ENCODE data around the gene KIF1C. TPM values are rescaled to one million over a fixed set of nuclear protein-coding genes. Genes with fewer than 3 reads are reported as not detected.

Gene KIF1C
- total RNA-seq, 3 donors from 2014 or later (not counting 1 experiment from before 2014, with no cell fraction given): 17.1 to 28.6 (median 22.2) TPM

DNA sequence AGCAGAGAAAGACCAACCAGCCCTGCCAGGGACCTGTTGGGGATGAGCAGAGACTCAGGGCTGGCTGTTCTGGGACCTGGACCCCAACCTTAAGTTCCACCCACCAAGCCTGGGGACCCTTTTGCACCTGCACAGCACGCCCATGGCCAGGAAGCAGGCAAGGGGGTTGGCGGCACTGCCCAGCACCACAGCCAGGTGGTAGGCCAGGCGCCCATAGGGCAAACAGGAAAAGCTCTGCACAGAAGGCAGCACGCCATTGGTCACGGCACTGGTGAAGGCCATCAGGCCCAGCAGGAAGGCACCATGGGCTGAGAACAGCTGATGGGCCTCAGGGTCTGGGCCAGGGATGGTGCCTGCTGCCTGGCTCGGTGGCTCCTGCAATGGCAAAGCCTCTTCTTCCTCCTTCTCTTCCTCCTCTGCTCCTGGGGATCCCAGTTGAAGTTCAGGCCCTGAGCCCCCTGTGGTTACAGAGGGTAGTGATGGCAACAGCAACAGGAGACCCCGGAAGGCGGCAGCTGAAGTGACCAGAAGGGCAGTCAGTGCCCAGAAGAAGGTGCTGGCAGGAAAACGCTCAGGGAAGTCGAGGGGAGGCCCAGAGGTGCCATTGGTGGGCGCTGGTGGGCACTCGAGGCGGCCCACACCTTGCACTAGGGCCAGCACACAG, 35.7 kb downstream of the KIF1C start:
- intact Hi-C loops (cut with micrococcal nuclease): no loop called here
- H3K36me3 Mint-ChIP-seq: no peaks in the 10 kb centered on the region

DNA sequence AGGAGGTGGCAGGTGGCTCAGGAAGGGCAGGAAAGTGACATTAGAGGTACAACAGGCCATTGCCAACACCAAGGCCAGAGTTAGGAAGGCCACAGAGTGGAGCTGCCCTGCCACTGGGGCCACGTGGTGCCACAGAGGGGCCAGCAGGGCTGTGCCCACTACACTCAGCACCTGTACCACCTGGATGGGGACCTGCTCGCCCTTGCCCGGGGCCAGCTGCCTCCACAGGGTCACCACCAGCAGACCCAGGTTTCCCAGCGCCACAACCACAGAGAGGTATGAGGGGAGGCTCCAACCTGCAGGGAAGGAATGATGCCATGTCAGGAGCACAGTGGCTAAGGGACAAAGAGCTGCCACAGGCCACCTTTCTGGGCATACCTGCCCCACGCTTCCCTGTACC, 36.3 kb downstream of the KIF1C start:
- peaks cover 0 to 7% of the 10 kb centered on the region in 2 donors for H3K27me3 Mint-ChIP-seq (ENCODE audit: low read depth in 2 of 2)
- Histone ChIP-seq H3K4me1 (ENCODE audit: control insufficient read depth, insufficient read depth, low read length) (peaks cover 14% of the 10 kb centered on the region), H3K27me3 (ENCODE audit: control insufficient read depth, insufficient read depth, low read length) (no peaks in the 10 kb centered on the region), H3K36me3 (ENCODE audit: control insufficient read depth, insufficient read depth, low read length) (no peaks in the 10 kb centered on the region), H3K4me3 (ENCODE audit: low read length) (no peak overlapping the region), H3K9me3 (ENCODE audit: control insufficient read depth, insufficient read depth, low read length) (no peaks in the 10 kb centered on the region), H3K27ac (ENCODE audit: low read length) (no peak overlapping the region)
- no peak overlapping the region for H3K27ac Mint-ChIP-seq
- DNase-seq (no peak), ATAC-seq (no peak)
- intact Hi-C loops (cut with micrococcal nuclease): no loop called here
- H3K36me3 Mint-ChIP-seq: no peaks in the 10 kb centered on the region
- 88% methylated on average over 5 of the region's 5 CpGs for WGBS (ENCODE audit: insufficient coverage)
- no peak overlapping the region for H3K4me3 Mint-ChIP-seq
- no peaks in the 10 kb centered on the region for H3K9me3 Mint-ChIP-seq
- TF ChIP-seq, protein P1, sequence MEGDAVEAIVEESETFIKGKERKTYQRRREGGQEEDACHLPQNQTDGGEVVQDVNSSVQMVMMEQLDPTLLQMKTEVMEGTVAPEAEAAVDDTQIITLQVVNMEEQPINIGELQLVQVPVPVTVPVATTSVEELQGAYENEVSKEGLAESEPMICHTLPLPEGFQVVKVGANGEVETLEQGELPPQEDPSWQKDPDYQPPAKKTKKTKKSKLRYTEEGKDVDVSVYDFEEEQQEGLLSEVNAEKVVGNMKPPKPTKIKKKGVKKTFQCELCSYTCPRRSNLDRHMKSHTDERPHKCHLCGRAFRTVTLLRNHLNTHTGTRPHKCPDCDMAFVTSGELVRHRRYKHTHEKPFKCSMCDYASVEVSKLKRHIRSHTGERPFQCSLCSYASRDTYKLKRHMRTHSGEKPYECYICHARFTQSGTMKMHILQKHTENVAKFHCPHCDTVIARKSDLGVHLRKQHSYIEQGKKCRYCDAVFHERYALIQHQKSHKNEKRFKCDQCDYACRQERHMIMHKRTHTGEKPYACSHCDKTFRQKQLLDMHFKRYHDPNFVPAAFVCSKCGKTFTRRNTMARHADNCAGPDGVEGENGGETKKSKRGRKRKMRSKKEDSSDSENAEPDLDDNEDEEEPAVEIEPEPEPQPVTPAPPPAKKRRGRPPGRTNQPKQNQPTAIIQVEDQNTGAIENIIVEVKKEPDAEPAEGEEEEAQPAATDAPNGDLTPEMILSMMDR (IDR thresholded peaks at IDR 0.05): no peak
- peaks cover 6 to 13% of the 10 kb centered on the region in 2 donors for H3K4me1 Mint-ChIP-seq

More for the DNA sequence above, 35.7 kb downstream of the KIF1C start:
- Histone ChIP-seq H3K36me3 (ENCODE audit: control insufficient read depth, insufficient read depth, low read length) (no peaks in the 10 kb centered on the region), H3K4me1 (ENCODE audit: control insufficient read depth, insufficient read depth, low read length) (peaks cover 14% of the 10 kb centered on the region), H3K9me3 (ENCODE audit: control insufficient read depth, insufficient read depth, low read length) (no peaks in the 10 kb centered on the region), H3K4me3 (ENCODE audit: low read length) (no peak overlapping the region), H3K27me3 (ENCODE audit: control insufficient read depth, insufficient read depth, low read length) (no peaks in the 10 kb centered on the region), H3K27ac (ENCODE audit: low read length) (no peak overlapping the region)
- H3K27me3 Mint-ChIP-seq (ENCODE audit: low read depth in 2 of 2): peaks cover 0 to 7% of the 10 kb centered on the region in 2 donors
- no peaks in the 10 kb centered on the region for H3K9me3 Mint-ChIP-seq
- ATAC-seq: no peak
- peaks cover 6 to 13% of the 10 kb centered on the region in 2 donors for H3K4me1 Mint-ChIP-seq
- no peak overlapping the region for H3K4me3 Mint-ChIP-seq
- 91% methylated on average over 13 of the region's 13 CpGs for WGBS (ENCODE audit: insufficient coverage)
- DNase-seq: no peak
- H3K27ac Mint-ChIP-seq: no peak overlapping the region
- TF ChIP-seq, protein P1 (IDR thresholded peaks at IDR 0.05): no peak

DNA sequence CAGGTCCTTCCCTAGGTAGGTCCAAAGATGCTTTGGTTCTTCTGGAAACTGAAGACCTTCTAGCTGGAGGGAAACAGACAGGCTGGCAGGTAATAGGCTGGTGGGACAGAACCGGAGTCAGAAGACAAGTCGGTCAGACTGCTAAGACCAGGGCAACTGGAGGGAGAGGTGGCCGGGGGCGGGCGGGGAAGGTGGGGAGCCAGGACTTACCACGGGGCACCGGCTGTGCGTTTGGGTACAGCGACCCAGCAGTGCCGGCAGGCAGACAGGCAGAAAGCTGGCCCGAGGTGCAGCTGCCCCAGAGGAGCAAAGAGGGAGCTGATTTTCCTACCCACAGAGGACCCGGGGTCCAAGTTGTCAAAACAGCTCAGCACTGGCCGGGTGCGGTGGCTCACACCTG, 36.9 kb downstream of the KIF1C start:
- DNase-seq (no peak), ATAC-seq (no peak)
- Histone ChIP-seq H3K4me1 (ENCODE audit: control insufficient read depth, insufficient read depth, low read length) (peaks cover 14% of the 10 kb centered on the region), H3K36me3 (ENCODE audit: control insufficient read depth, insufficient read depth, low read length) (no peaks in the 10 kb centered on the region), H3K27ac (ENCODE audit: low read length) (no peak overlapping the region), H3K27me3 (ENCODE audit: control insufficient read depth, insufficient read depth, low read length) (no peaks in the 10 kb centered on the region), H3K9me3 (ENCODE audit: control insufficient read depth, insufficient read depth, low read length) (no peaks in the 10 kb centered on the region), H3K4me3 (ENCODE audit: low read length) (no peak overlapping the region)
- 89% methylated on average over 14 of the region's 14 CpGs for WGBS (ENCODE audit: insufficient coverage)
- peaks cover 6 to 13% of the 10 kb centered on the region in 2 donors for H3K4me1 Mint-ChIP-seq
- no peaks in the 10 kb centered on the region for H3K9me3 Mint-ChIP-seq
- peaks cover 0 to 7% of the 10 kb centered on the region in 2 donors for H3K27me3 Mint-ChIP-seq (ENCODE audit: low read depth in 2 of 2)
- H3K27ac Mint-ChIP-seq: no peak overlapping the region
- no peak overlapping the region for H3K4me3 Mint-ChIP-seq
- no peaks in the 10 kb centered on the region for H3K36me3 Mint-ChIP-seq
- TF ChIP-seq, protein P1 (IDR thresholded peaks at IDR 0.05): no peak
- intact Hi-C loops (cut with micrococcal nuclease): no loop called here

DNA sequence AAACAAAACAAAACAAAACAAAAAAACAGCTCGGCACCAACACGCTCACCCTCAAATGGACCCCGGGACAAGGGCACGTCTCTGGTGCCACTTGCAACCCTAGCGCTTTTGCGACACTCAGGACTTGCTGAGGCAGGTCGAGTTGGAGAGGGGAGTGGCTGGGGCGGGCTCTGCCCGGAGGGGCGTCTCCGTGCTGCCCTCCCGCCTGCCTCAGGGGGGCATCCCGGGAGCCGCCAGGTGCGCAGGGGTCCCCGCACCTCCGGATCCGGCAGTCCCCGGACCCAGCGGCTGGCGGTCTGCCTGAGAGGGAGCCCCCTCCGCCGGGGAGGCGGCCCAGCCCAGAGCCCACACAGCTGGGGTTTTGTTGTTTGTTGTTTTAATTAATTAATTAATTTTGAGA, 37.6 kb downstream of the KIF1C start, which contains the start of gene SLC52A1:
TSS of gene SLC52A1 (minus strand) at position 112 of the 400 bp plus-strand sequence. CDS start 820 bp downstream, outside the sequence.
- no peaks in the 10 kb centered on the region for H3K27me3 ChIP-seq (ENCODE audit: control insufficient read depth, insufficient read depth, low read length)
- ATAC-seq (no peak), DNase-seq (no peak)
- no peak within 1 kb of the TSS for H3K4me3 ChIP-seq (ENCODE audit: low read length)
- H3K9me3 ChIP-seq (ENCODE audit: control insufficient read depth, insufficient read depth, low read length): no peaks in the 10 kb centered on the region
- H3K27me3 Mint-ChIP-seq (ENCODE audit: low read depth in 2 of 2): peaks cover 0 to 7% of the 10 kb centered on the region in 2 donors
- H3K4me1 Mint-ChIP-seq: peaks cover 6 to 13% of the 10 kb centered on the region in 2 donors
- H3K4me3 Mint-ChIP-seq: no peak within 1 kb of the TSS
- WGBS (ENCODE audit: insufficient coverage): 13% methylated on average over 23 of the region's 24 CpGs
- no peaks in the 10 kb centered on the region for H3K9me3 Mint-ChIP-seq
- no peaks in the 10 kb centered on the region for H3K36me3 Mint-ChIP-seq
- H3K27ac Mint-ChIP-seq: no peak within 1 kb of the TSS
- intact Hi-C loops (cut with micrococcal nuclease): no loop called here
- H3K27ac ChIP-seq (ENCODE audit: low read length): no peak within 1 kb of the TSS
- no peaks in the 10 kb centered on the region for H3K36me3 ChIP-seq (ENCODE audit: control insufficient read depth, insufficient read depth, low read length)
- TF ChIP-seq, protein P1 (IDR thresholded peaks at IDR 0.05): no peak
- H3K4me1 ChIP-seq (ENCODE audit: control insufficient read depth, insufficient read depth, low read length): peaks cover 14% of the 10 kb centered on the region

All from natural killer cell (primary cell).